T-helper 17 cell (primary cell): ENCODE measurements around the gene SHC4. TPM values are rescaled to one million over a fixed set of nuclear protein-coding genes. Genes with fewer than 3 reads are reported as not detected.

ENCODE experiments used
- ATAC-seq: fragments of 150-1000 bp; cut with Tn5 transposase; 2 replicates; pipeline ENCODE4 v1.10.0; 2021; ENCODE audit warnings: mild to moderate bottlenecking, moderate library complexity
- DNase-seq, 3 donors: peaks; one replicate each; pipeline versions ENCODE4 v3.0.0 to v3.0.0-alpha.2; 2020 to 2021
- H3K9me3 ChIP-seq: one replicate; pipeline ENCODE4 v1.7.0; 2013; ENCODE audit warnings: low read length, mild to moderate bottlenecking; ENCODE audit not compliant: control insufficient read depth, poor library complexity, severe bottlenecking
- H3K27ac Mint-ChIP-seq: one replicate; pipeline ENCODE4 v1.8.0; 2022; ENCODE audit warnings: mild to moderate bottlenecking, moderate library complexity, mixed read lengths
- H3K27me3 Mint-ChIP-seq: one replicate; pipeline ENCODE4 v1.8.0; 2022; ENCODE audit warnings: mixed read lengths
- H3K36me3 Mint-ChIP-seq: one replicate; pipeline ENCODE4 v1.8.0; 2022; ENCODE audit warnings: low read depth, mixed read lengths
- H3K4me1 Mint-ChIP-seq: one replicate; pipeline ENCODE4 v1.8.0; 2022; ENCODE audit warnings: mild to moderate bottlenecking, mixed read lengths
- H3K4me3 Mint-ChIP-seq: one replicate; pipeline ENCODE4 v1.8.0; 2022; ENCODE audit warnings: mild to moderate bottlenecking, moderate library complexity, mixed read lengths
- total RNA-seq, 4 donors: library from RNA in 2 of 4; stranded (reverse) in 2 of 4; gene quantifications; one replicate each; pipeline ENCODE4 v1.2.3 and lab custom pipeline; 2022 to 2026

The SHC4 gene
- total RNA-seq = under 1 TPM in 1 of 2 donors, not detected in 1; 0.12 TPM
- total RNA-seq (lab: John Stamatoyannopoulos, UW) = 0 to 0.38 reads per million in 2 donors

- peaks cover 21% of the 10 kb centered on the region for H3K4me1 Mint-ChIP-seq
- peak within 1 kb of the TSS; percentile 89 for H3K4me3 Mint-ChIP-seq
- DNase-seq (no peak), ATAC-seq (peak; percentile 66)
- H3K27ac Mint-ChIP-seq = peak within 1 kb of the TSS; percentile 16
- peaks cover 82% of the 10 kb centered on the region for H3K27me3 Mint-ChIP-seq
- H3K9me3 ChIP-seq = no peaks in the 10 kb centered on the region
- H3K36me3 Mint-ChIP-seq = peaks cover 2% of the 10 kb centered on the region
Observed at GRCh38 chr15:48963524-48964113, at the start of gene SHC4. SHC4 (minus strand) TSS chr15:48963919; CDS start chr15:48963015, 904 bp downstream.

- no peaks in the 10 kb centered on the region for H3K9me3 ChIP-seq
- H3K4me1 Mint-ChIP-seq = peaks cover 3% of the 10 kb centered on the region
- ATAC-seq = no peak
- no peak overlapping the region for H3K27ac Mint-ChIP-seq
- H3K27me3 Mint-ChIP-seq = no peaks in the 10 kb centered on the region
- no peak overlapping the region for H3K4me3 Mint-ChIP-seq
- peaks cover 20% of the 10 kb centered on the region for H3K36me3 Mint-ChIP-seq
- no peak for DNase-seq
Observed at GRCh38 chr15:48999314-48999713, 35.6 kb upstream of the SHC4 start.

GRCh38 chr15:48996276-48996675 lies 32.6 kb upstream of the SHC4 start:
- Mint-ChIP-seq H3K36me3 (peaks cover 31% of the 10 kb centered on the region), H3K27me3 (no peaks in the 10 kb centered on the region), H3K4me1 (peaks cover 6% of the 10 kb centered on the region), H3K4me3 (no peak overlapping the region), H3K27ac (peak overlapping the region; percentile 47)
- no peaks in the 10 kb centered on the region for H3K9me3 ChIP-seq
- DNase-seq = no peak
- ATAC-seq = no peak

- peaks cover 6% of the 10 kb centered on the region for H3K4me1 Mint-ChIP-seq
- H3K27ac Mint-ChIP-seq = no peak overlapping the region
- H3K27me3 Mint-ChIP-seq = no peaks in the 10 kb centered on the region
- no peaks in the 10 kb centered on the region for H3K9me3 ChIP-seq
- ATAC-seq (no peak), DNase-seq (no peak)
- no peak overlapping the region for H3K4me3 Mint-ChIP-seq
- peaks cover 30% of the 10 kb centered on the region for H3K36me3 Mint-ChIP-seq
Observed at GRCh38 chr15:48993380-48993779, 29.7 kb upstream of the SHC4 start.

GRCh38 chr15:48992545-48992944 lies 28.8 kb upstream of the SHC4 start:
- H3K27me3 Mint-ChIP-seq = no peaks in the 10 kb centered on the region
- H3K4me3 Mint-ChIP-seq = no peak overlapping the region
- ATAC-seq (no peak), DNase-seq (no peak)
- peaks cover 6% of the 10 kb centered on the region for H3K4me1 Mint-ChIP-seq
- H3K9me3 ChIP-seq = no peaks in the 10 kb centered on the region
- H3K36me3 Mint-ChIP-seq = peaks cover 30% of the 10 kb centered on the region
- peak overlapping the region; percentile 16 for H3K27ac Mint-ChIP-seq

GRCh38 chr15:48992096-48992495 lies 28.4 kb upstream of the SHC4 start:
- DNase-seq (no peak), ATAC-seq (no peak)
- Mint-ChIP-seq H3K27me3 (no peaks in the 10 kb centered on the region), H3K27ac (no peak overlapping the region), H3K36me3 (peaks cover 27% of the 10 kb centered on the region), H3K4me1 (peaks cover 6% of the 10 kb centered on the region), H3K4me3 (no peak overlapping the region)
- H3K9me3 ChIP-seq = no peaks in the 10 kb centered on the region

- H3K9me3 ChIP-seq = no peaks in the 10 kb centered on the region
- no peak overlapping the region for H3K27ac Mint-ChIP-seq
- H3K4me1 Mint-ChIP-seq = peaks cover 2% of the 10 kb centered on the region
- peaks cover 13% of the 10 kb centered on the region for H3K36me3 Mint-ChIP-seq
- H3K4me3 Mint-ChIP-seq = no peak overlapping the region
- ATAC-seq (no peak), DNase-seq (no peak)
- no peaks in the 10 kb centered on the region for H3K27me3 Mint-ChIP-seq
Observed at GRCh38 chr15:48989170-48989569, 25.5 kb upstream of the SHC4 start.

- H3K36me3 Mint-ChIP-seq = peaks cover 3% of the 10 kb centered on the region
- no peak overlapping the region for H3K4me3 Mint-ChIP-seq
- no peaks in the 10 kb centered on the region for H3K9me3 ChIP-seq
- H3K27me3 Mint-ChIP-seq = no peaks in the 10 kb centered on the region
- ATAC-seq (no peak), DNase-seq (no peak)
- no peak overlapping the region for H3K27ac Mint-ChIP-seq
- no peaks in the 10 kb centered on the region for H3K4me1 Mint-ChIP-seq
Observed at GRCh38 chr15:48987142-48987541, 23.4 kb upstream of the SHC4 start.

- DNase-seq = no peak
- no peak for ATAC-seq
- peaks cover 8% of the 10 kb centered on the region for H3K27me3 Mint-ChIP-seq
- no peaks in the 10 kb centered on the region for H3K9me3 ChIP-seq
- H3K36me3 Mint-ChIP-seq = peaks cover 3% of the 10 kb centered on the region
- H3K27ac Mint-ChIP-seq = no peak overlapping the region
- no peak overlapping the region for H3K4me3 Mint-ChIP-seq
- H3K4me1 Mint-ChIP-seq = no peaks in the 10 kb centered on the region
Observed at GRCh38 chr15:48986240-48986639, 22.5 kb upstream of the SHC4 start.

GRCh38 chr15:48985516-48985915 lies 21.8 kb upstream of the SHC4 start:
- Mint-ChIP-seq H3K4me3 (no peak overlapping the region), H3K36me3 (peaks cover 3% of the 10 kb centered on the region), H3K4me1 (no peaks in the 10 kb centered on the region), H3K27ac (no peak overlapping the region), H3K27me3 (peaks cover 14% of the 10 kb centered on the region)
- DNase-seq (no peak), ATAC-seq (no peak)
- H3K9me3 ChIP-seq = no peaks in the 10 kb centered on the region

- DNase-seq (no peak), ATAC-seq (no peak)
- Mint-ChIP-seq H3K27ac (no peak overlapping the region), H3K36me3 (no peaks in the 10 kb centered on the region), H3K27me3 (peaks cover 17% of the 10 kb centered on the region), H3K4me1 (no peaks in the 10 kb centered on the region), H3K4me3 (no peak overlapping the region)
- no peaks in the 10 kb centered on the region for H3K9me3 ChIP-seq
Observed at GRCh38 chr15:48984811-48985352, 21.2 kb upstream of the SHC4 start.

- no peak overlapping the region for H3K4me3 Mint-ChIP-seq
- H3K4me1 Mint-ChIP-seq = no peaks in the 10 kb centered on the region
- DNase-seq (no peak), ATAC-seq (no peak)
- H3K36me3 Mint-ChIP-seq = no peaks in the 10 kb centered on the region
- H3K27me3 Mint-ChIP-seq = peaks cover 22% of the 10 kb centered on the region
- no peaks in the 10 kb centered on the region for H3K9me3 ChIP-seq
- no peak overlapping the region for H3K27ac Mint-ChIP-seq
Observed at GRCh38 chr15:48984021-48984710, 20.4 kb upstream of the SHC4 start.

- peaks cover 22% of the 10 kb centered on the region for H3K27me3 Mint-ChIP-seq
- no peak overlapping the region for H3K27ac Mint-ChIP-seq
- no peak for ATAC-seq
Observed at GRCh38 chr15:48983300-48983699, 19.6 kb upstream of the SHC4 start.

GRCh38 chr15:48981941-48982340 lies 18.2 kb upstream of the SHC4 start:
- H3K27me3 Mint-ChIP-seq = peaks cover 22% of the 10 kb centered on the region
- no peak for ATAC-seq

More at GRCh38 chr15:48983300-48983699, 19.6 kb upstream of the SHC4 start:
- no peaks in the 10 kb centered on the region for H3K9me3 ChIP-seq
- H3K36me3 Mint-ChIP-seq = no peaks in the 10 kb centered on the region
- no peak overlapping the region for H3K4me3 Mint-ChIP-seq
- DNase-seq = no peak
- no peaks in the 10 kb centered on the region for H3K4me1 Mint-ChIP-seq

More at GRCh38 chr15:48981941-48982340, 18.2 kb upstream of the SHC4 start:
- no peak for DNase-seq
- no peaks in the 10 kb centered on the region for H3K9me3 ChIP-seq
- Mint-ChIP-seq H3K36me3 (no peaks in the 10 kb centered on the region), H3K4me1 (no peaks in the 10 kb centered on the region), H3K27ac (no peak overlapping the region), H3K4me3 (no peak overlapping the region)
